Activated T-helper 2 cell treated with anti-CD3 and anti-CD28 coated beads, Interferon-gamma antibody, Interleukin-2, Interleukin-4, amounts not matched to agents 10 μg/mL and 5 μg/mL and 100 μg/mL, durations not matched to agents 14 hours and 24 hours and 36 hours (primary cell): ENCODE results near the gene DACT2. TPM values are rescaled to one million over a fixed set of nuclear protein-coding genes. Genes with fewer than 3 reads are reported as not detected.
A peak's percentile ranks its signal among the peaks of the same experiment; 100 is the strongest.
"Not testable (repeated sequence)": the region's sequence is repeated elsewhere in the genome, so short reads cannot be mapped to it uniquely, and the experiment has no call there.

ENCODE experiments used
- DNase-seq: peaks from one replicate; pipeline ENCODE4 v3.0.0; 2021; ENCODE audit warnings: low spot score
- H3K27ac Mint-ChIP-seq: one replicate; pipeline ENCODE4 v1.8.0; 2021; ENCODE audit warnings: mixed read lengths
- H3K27me3 Mint-ChIP-seq: one replicate; pipeline ENCODE4 v1.8.0; 2021; ENCODE audit warnings: low read depth, mixed read lengths
- H3K36me3 Mint-ChIP-seq: one replicate; pipeline ENCODE4 v1.8.0; 2021; ENCODE audit warnings: low read depth, mixed read lengths
- H3K4me1 Mint-ChIP-seq: one replicate; pipeline ENCODE4 v1.8.0; 2021; ENCODE audit warnings: low read depth, mixed read lengths
- H3K4me3 Mint-ChIP-seq: one replicate; pipeline ENCODE4 v1.8.0; 2021; ENCODE audit warnings: low read depth, mild to moderate bottlenecking, moderate library complexity, mixed read lengths
- H3K9me3 Mint-ChIP-seq: one replicate; pipeline ENCODE4 v1.8.0; 2021; ENCODE audit warnings: mixed read lengths
- intact Hi-C: fragments of 100-400 bp; cut with micrococcal nuclease; formaldehyde crosslinking; loops from one replicate; pipeline ENCODE4 v1.15.1; 2023
- total RNA-seq: library from RNA; stranded (reverse); gene quantifications from 2 replicates; pipeline ENCODE4 v1.2.3, GENCODE V29; 2022

DACT2 gene
- total RNA-seq, 1 donor from 2014 or later = 0.80 TPM

DNA sequence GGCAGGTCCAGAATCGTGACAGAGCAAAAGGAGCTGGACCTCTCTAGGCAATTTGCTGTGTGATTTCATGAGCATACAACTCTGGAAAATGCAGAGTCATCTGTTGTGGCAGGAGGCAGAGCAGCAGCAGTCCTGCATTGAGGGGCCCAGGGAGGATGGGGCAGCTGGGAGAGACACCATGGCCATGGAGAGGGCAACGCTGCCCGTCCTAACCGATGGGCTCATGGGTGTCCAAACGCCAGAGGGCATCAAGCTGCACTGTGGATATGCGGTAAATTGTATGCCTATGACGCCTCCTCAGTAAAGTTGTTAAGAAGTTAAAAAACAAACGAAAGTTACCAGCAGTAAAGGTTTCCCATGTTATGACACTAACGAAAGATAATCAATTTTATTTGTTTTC is 42.2 kb upstream of the DACT2 start:
- DNase-seq = no peak
- Mint-ChIP-seq H3K27ac (no peak overlapping the region), H3K36me3 (no peaks in the 10 kb centered on the region), H3K9me3 (no peaks in the 10 kb centered on the region), H3K4me3 (no peak overlapping the region), H3K27me3 (no peaks in the 10 kb centered on the region), H3K4me1 (no peaks in the 10 kb centered on the region)
- intact Hi-C loops = no loop called here

DNA sequence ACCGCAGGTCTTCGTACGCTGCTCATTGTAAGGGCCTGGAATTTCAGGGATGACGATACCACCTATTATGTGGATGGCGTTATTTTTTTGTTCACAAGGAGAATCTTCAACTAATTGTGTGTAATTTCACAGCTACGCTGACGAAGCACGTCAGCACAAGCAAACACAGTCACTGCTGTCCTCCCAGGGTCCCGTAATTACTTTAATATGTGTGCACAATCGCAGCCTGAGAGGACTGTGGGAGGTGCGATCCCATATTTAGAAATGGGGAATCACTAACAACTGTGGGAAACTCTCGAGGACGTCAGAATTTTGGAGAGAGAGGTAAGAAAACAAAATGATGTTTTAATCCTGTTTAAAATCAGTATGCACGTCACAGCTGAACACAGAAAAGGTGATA is 40.2 kb upstream of the DACT2 start:
- Mint-ChIP-seq H3K9me3 (no peaks in the 10 kb centered on the region), H3K27ac (no peak overlapping the region), H3K27me3 (no peaks in the 10 kb centered on the region), H3K36me3 (no peaks in the 10 kb centered on the region), H3K4me3 (no peak overlapping the region), H3K4me1 (no peaks in the 10 kb centered on the region)
- intact Hi-C loops = no loop called here
- no peak for DNase-seq

DNA sequence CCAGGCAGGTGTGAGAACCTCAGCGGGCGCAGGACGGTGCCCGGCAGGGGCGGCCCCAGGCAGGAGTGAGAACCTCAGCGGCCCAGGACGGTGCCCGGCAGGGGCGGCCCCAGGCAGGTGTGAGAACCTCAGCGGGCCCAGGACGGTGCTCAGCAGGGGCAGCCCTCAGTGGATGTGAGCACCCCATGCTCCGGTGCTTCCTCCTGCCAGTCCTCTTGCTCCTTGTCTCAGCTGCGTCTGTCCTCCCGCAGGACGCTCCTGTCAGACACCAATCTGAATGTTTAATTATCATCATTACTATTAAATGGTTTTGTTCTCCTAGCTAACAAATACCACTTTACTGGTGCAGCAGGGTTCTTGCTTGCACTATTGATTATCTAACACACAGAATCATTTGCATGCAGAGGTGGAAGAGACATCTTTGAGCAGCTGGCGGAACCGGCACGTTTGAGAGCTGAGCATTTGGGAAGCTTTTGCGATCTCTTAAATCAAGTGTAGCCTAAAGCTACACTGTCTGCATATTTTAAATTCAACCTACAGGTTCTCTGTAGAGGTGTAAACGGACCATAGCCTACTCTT is 39.4 kb upstream of the DACT2 start:
- intact Hi-C loops = no loop called here

DNA sequence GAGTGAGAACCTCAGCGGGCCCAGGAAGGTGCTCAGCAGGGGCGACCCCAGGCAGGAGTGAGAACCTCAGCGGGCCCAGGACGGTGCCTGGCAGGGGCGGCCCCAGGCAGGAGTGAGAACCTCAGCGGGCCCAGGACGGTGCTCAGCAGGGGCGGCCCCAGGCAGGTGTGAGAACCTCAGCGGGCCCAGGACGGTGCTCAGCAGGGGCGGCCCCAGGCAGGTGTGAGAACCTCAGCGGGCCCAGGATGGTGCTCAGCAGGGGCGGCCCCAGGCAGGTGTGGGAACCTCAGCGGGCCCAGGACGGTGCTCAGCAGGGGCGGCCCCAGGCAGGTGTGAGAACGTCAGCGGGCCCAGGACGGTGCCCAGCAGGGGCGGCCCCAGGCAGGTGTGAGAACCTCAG is 37.3 kb upstream of the DACT2 start:
- not testable (repeated sequence) for H3K4me1 Mint-ChIP-seq, H3K36me3 Mint-ChIP-seq, DNase-seq, H3K4me3 Mint-ChIP-seq, H3K27me3 Mint-ChIP-seq, H3K9me3 Mint-ChIP-seq, H3K27ac Mint-ChIP-seq
- intact Hi-C loops = loop anchor here (2.0 kb wide), 1 partner anchor 156 kb away; no protein-coding TSS in a partner anchor

More for the DNA sequence above, 39.4 kb upstream of the DACT2 start:
- H3K4me3 Mint-ChIP-seq = no peak overlapping the region
- no peaks in the 10 kb centered on the region for H3K36me3 Mint-ChIP-seq
- no peaks in the 10 kb centered on the region for H3K4me1 Mint-ChIP-seq
- no peaks in the 10 kb centered on the region for H3K9me3 Mint-ChIP-seq
- DNase-seq = no peak
- H3K27ac Mint-ChIP-seq = no peak overlapping the region
- H3K27me3 Mint-ChIP-seq = no peaks in the 10 kb centered on the region

DNA sequence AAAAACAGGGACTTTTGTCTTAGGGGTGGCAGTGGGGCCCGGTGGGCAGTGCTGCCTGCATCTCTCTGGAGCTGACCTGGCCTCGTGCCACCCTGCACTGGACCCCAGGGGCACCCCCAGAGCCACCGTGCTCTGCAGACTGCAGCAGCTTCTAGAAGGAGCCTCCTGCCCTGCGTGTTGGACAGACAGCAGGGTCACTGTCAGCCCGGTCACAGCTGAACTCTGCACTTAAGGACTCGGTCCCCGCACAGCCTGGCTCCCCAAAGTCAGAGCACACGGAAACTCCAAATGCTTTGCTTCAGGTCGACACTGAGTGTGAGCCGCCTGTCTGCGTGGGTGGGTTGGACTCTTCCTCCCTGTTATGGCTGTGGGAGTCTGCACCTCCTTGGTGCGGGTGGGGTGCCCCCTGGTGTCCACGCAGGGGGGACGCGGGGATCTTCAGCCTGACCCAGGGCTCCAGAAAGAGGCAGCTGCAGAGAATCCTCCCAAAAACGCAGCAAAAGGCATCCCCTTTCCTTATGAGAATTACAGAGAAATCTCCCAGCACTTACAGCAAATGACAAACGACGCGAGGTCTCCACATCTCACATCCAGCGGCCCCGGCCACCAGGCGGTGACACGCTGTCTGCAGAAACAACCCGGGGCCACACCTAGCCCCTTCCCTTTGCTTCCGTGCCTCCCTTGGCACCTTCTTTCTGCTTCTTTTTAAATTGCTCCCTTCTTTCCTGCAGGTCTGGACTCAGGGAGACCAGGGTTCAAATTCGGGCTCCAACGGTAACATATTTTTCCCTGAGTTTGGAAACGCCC is 36.3 kb upstream of the DACT2 start:
- no peak overlapping the region for H3K27ac Mint-ChIP-seq
- no peak for DNase-seq
- intact Hi-C loops = loop anchor here (2.0 kb wide), 1 partner anchor 155 kb away; no protein-coding TSS in a partner anchor
- H3K36me3 Mint-ChIP-seq = no peaks in the 10 kb centered on the region
- peaks cover 2% of the 10 kb centered on the region for H3K9me3 Mint-ChIP-seq
- no peak overlapping the region for H3K4me3 Mint-ChIP-seq
- H3K27me3 Mint-ChIP-seq = no peaks in the 10 kb centered on the region
- peaks cover 1% of the 10 kb centered on the region for H3K4me1 Mint-ChIP-seq

DNA sequence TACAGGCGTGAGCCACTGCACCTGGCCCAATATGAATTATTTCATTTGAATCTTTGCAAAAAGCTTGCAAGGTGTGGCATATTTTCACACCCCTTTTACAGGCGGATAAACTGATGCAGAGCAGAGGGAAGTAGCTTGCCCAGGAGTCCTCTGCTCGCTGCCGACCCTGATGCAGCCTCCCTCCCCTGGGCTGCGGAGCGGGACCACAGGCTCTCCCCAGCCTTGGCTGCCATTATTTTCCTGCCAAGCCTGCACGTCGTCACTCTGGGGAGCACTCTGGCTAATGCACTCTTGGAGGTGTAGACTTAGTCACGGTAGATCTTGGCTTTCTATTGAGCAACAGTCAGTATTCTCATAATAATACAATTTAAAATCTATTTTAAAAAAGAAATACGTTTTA is 34.8 kb upstream of the DACT2 start:
- H3K4me3 Mint-ChIP-seq = no peak overlapping the region
- intact Hi-C loops = no loop called here
- H3K27me3 Mint-ChIP-seq = no peaks in the 10 kb centered on the region
- no peak overlapping the region for H3K27ac Mint-ChIP-seq
- H3K36me3 Mint-ChIP-seq = no peaks in the 10 kb centered on the region
- peaks cover 13% of the 10 kb centered on the region for H3K4me1 Mint-ChIP-seq
- DNase-seq = no peak
- peaks cover 16% of the 10 kb centered on the region for H3K9me3 Mint-ChIP-seq

DNA sequence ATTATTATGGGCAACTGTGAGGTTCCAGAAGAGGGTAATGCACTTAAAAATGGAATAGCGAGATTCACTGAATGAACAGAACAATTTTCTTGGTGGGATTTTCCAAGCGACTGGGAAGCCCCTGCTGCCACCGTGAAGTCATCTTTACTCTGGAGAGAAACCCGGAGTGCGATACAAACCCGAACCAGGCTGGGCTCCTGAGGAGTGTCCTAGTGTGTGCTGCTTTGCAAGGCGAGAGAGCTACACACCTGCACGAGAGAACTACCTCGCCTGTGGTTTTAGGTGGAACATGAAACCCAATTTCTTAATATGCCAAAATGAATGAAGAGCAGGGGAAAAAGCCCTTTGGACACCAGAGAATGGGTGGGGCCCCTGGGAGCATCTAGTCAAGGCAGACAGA is 33.5 kb upstream of the DACT2 start:
- intact Hi-C loops = no loop called here
- Mint-ChIP-seq H3K27ac (no peak overlapping the region), H3K27me3 (no peaks in the 10 kb centered on the region), H3K9me3 (peaks cover 16% of the 10 kb centered on the region), H3K4me3 (no peak overlapping the region), H3K36me3 (no peaks in the 10 kb centered on the region), H3K4me1 (peaks cover 14% of the 10 kb centered on the region)
- DNase-seq = no peak

DNA sequence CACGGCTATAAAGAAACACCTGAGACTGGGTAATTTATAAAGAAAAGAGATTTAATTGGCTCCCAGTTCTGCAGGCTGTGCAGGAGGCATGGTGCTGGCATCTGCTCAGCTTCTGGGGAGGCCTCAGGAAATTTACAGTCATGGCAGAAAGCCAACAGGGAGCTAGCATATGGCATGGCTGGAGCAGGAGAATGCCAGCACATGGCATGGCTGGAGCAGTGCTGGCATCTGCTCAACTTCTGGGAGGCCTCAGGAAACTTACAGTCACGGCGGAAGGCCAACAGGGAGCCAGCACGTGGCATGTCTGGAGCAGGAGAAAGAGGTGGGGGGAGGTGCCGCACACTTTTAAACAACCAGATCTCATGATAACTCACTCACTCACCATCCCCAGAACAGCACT is 32.5 kb upstream of the DACT2 start:
- H3K9me3 Mint-ChIP-seq = peaks cover 16% of the 10 kb centered on the region
- no peak overlapping the region for H3K4me3 Mint-ChIP-seq
- no peak for DNase-seq
- peaks cover 3% of the 10 kb centered on the region for H3K27me3 Mint-ChIP-seq
- H3K4me1 Mint-ChIP-seq = peaks cover 14% of the 10 kb centered on the region
- intact Hi-C loops = no loop called here
- H3K27ac Mint-ChIP-seq = no peak overlapping the region
- H3K36me3 Mint-ChIP-seq = no peaks in the 10 kb centered on the region

DNA sequence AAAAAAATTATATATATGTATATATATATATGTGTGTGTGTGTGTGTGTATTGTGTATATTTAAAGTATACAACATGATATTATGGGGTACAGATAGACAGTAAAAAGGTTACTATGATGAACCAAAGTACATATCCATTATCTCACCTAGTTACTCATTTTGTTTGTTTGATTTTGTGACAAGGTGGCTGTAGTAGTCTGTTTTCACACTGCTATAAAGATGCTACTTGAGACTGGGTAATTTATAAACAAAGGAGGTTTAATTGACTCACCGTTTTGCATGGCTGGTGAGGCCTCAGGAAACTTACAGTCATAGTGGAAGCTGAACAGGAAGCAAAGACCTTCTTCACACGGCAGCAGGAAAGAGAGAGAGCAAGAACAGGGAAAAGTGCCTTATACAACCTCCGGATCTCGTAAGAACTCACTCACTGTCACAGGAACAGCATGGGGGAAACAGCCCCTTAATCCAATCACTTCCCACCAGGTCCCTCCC is 30.2 kb upstream of the DACT2 start:
- no peak for DNase-seq
- peaks cover 7% of the 10 kb centered on the region for H3K27me3 Mint-ChIP-seq
- H3K36me3 Mint-ChIP-seq = no peaks in the 10 kb centered on the region
- intact Hi-C loops = loop anchor here (1.0 kb wide), 1 partner anchor 63 kb away; no protein-coding TSS in a partner anchor
- peaks cover 14% of the 10 kb centered on the region for H3K4me1 Mint-ChIP-seq
- peak overlapping the region; percentile 30 for H3K27ac Mint-ChIP-seq
- H3K4me3 Mint-ChIP-seq = no peak overlapping the region
- peaks cover 16% of the 10 kb centered on the region for H3K9me3 Mint-ChIP-seq

DNA sequence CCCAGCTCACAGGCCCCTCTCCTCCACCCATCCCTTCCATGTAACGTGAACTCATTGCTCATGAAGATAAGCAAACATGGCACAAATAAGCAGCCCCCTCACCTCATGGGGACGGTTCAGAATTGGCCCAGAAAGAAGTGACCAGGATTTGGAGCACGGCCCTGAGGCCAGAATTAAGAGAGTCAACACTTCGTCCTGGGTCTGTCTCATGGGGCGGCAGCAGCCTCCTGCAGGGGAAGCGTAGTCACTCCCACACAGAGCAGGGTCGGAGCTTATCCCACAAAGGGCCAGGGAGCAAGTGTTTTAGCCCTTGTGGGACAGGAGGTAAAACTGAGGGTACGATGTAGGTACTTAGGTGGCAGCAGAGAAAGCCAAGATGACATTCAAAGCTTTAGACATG is 28.6 kb upstream of the DACT2 start:
- Mint-ChIP-seq H3K4me3 (no peak overlapping the region), H3K27ac (no peak overlapping the region), H3K4me1 (peaks cover 14% of the 10 kb centered on the region), H3K9me3 (peaks cover 16% of the 10 kb centered on the region), H3K27me3 (peaks cover 10% of the 10 kb centered on the region), H3K36me3 (no peaks in the 10 kb centered on the region)
- no peak for DNase-seq
- intact Hi-C loops = no loop called here

DNA sequence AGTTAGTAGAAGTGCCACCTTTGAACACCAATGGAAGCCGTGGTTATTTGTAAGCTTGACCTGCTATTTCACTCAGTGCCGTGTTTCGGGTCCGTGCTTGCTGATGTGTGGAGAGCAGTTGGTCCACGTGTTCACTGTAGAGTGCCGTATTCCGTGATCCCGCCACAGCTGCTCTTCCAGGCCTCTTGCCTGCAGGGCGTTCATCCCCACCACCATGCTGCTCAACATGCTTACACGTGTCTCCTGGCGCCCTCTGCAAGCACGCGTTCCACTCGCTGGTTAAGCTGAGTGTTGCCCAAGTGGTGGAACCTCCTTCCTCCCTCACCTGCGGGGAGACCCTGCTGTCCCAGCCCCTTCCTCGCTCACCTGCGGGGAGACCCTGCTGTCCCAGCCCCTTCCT is 28.0 kb upstream of the DACT2 start:
- intact Hi-C loops = no loop called here
- no peak overlapping the region for H3K27ac Mint-ChIP-seq
- H3K9me3 Mint-ChIP-seq = peaks cover 16% of the 10 kb centered on the region
- DNase-seq = no peak
- H3K36me3 Mint-ChIP-seq = no peaks in the 10 kb centered on the region
- peaks cover 10% of the 10 kb centered on the region for H3K27me3 Mint-ChIP-seq
- H3K4me3 Mint-ChIP-seq = no peak overlapping the region
- H3K4me1 Mint-ChIP-seq = peaks cover 14% of the 10 kb centered on the region

DNA sequence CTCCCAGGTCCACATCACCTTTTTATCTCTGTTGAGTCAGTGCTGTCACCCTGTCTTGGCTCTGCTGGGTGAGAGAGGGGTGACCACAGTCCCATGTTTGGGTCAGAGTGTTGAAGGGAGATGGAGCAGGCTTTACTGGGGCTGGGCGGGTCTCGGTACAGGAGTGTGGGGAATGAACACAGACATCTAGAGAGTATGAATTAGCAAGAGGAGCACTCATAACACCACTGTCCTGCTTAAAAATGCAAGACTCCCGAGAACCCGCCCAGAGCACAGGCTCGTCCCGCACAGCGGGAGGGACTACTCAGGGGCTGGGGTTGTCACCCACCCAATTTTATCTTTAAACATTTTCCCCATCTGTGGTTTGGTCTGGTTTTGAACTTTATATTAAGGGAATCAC is 27.5 kb upstream of the DACT2 start:
- Mint-ChIP-seq H3K27ac (no peak overlapping the region), H3K27me3 (peaks cover 10% of the 10 kb centered on the region), H3K36me3 (no peaks in the 10 kb centered on the region), H3K9me3 (peaks cover 16% of the 10 kb centered on the region), H3K4me1 (peaks cover 14% of the 10 kb centered on the region), H3K4me3 (no peak overlapping the region)
- intact Hi-C loops = no loop called here
- no peak for DNase-seq
